GM23338 (cell line): ENCODE measurements around the gene SLCO3A1. TPM values are rescaled to one million over a fixed set of nuclear protein-coding genes. Genes with fewer than 3 reads are reported as not detected.

Source experiments
- ATAC-seq: fragments of 200-7000 bp; cut with Tn5 transposase; 3 replicates; pipeline ENCODE4 v1.9.1; 2020
- DNase-seq: peaks from one replicate; pipeline ENCODE4 v3.0.0-alpha.2; 2015; ENCODE audit warnings: low spot score
- H2AFZ ChIP-seq: fragments of 200-600 bp; sonication (generic); 2 replicates; pipeline ENCODE4 v1.8.0; 2016; ENCODE audit warnings: antibody characterized with exemption, mild to moderate bottlenecking, moderate library complexity
- H3F3A ChIP-seq: fragments of 200-600 bp; sonication (generic); replicated peaks from 2 replicates; pipeline ENCODE4 v1.8.0; 2017; ENCODE audit warnings: antibody characterized with exemption, mixed run types, low read depth
- H3K27ac ChIP-seq: fragments of 200-600 bp; sonication (generic); 2 replicates; pipeline ENCODE4 v1.6.1; 2016; ENCODE audit warnings: low read depth
- H3K27me3 ChIP-seq: fragments of 200-600 bp; sonication (generic); 2 replicates; pipeline ENCODE4 v1.8.0; 2016; ENCODE audit warnings: mild to moderate bottlenecking, mixed run types, moderate library complexity; ENCODE audit not compliant: insufficient read depth
- H3K36me3 ChIP-seq: fragments of 200-600 bp; sonication (generic); 2 replicates; pipeline ENCODE4 v1.8.0; 2016; ENCODE audit warnings: mild to moderate bottlenecking; ENCODE audit not compliant: insufficient read depth
- H3K4me1 ChIP-seq: fragments of 200-600 bp; sonication (generic); 2 replicates; pipeline ENCODE4 v1.8.0; 2016; ENCODE audit warnings: mild to moderate bottlenecking, moderate library complexity; ENCODE audit not compliant: insufficient read depth
- H3K4me2 ChIP-seq: fragments of 200-600 bp; sonication (generic); 2 replicates; pipeline ENCODE4 v1.7.1; 2017; ENCODE audit warnings: mixed run types
- H3K4me3 ChIP-seq: fragments of 200-600 bp; sonication (generic); 2 replicates; pipeline ENCODE4 v1.6.1; 2016; ENCODE audit warnings: mixed run types
- H3K79me2 ChIP-seq: fragments of 200-600 bp; sonication (generic); replicated peaks from 2 replicates; pipeline ENCODE4 v1.8.0; 2017; ENCODE audit warnings: mild to moderate bottlenecking; ENCODE audit not compliant: insufficient read depth
- H3K9me2 ChIP-seq: fragments of 200-600 bp; sonication (generic); 2 replicates; pipeline ENCODE4 v1.8.0; 2017; ENCODE audit not compliant: insufficient read depth
- H4K20me1 ChIP-seq: fragments of 200-600 bp; sonication (generic); replicated peaks from 2 replicates; pipeline ENCODE4 v1.8.0; 2017; ENCODE audit warnings: mild to moderate bottlenecking; ENCODE audit not compliant: insufficient read depth
- H3K27ac Mint-ChIP-seq: 2 replicates; pipeline ENCODE4 v1.8.0; 2020; ENCODE audit warnings: inconsistent platforms, mild to moderate bottlenecking, moderate library complexity, mixed read lengths
- H3K27me3 Mint-ChIP-seq: 3 replicates; pipeline ENCODE4 v1.8.0; 2022; ENCODE audit warnings: low read depth, mild to moderate bottlenecking, moderate library complexity, mixed read lengths, inconsistent platforms; ENCODE audit not compliant: insufficient read depth, poor library complexity
- H3K36me3 Mint-ChIP-seq: 3 replicates; pipeline ENCODE4 v1.8.0; 2021; ENCODE audit warnings: low read depth, mild to moderate bottlenecking, inconsistent platforms, moderate library complexity, mixed read lengths
- H3K4me1 Mint-ChIP-seq: 3 replicates; pipeline ENCODE4 v1.8.0; 2020; ENCODE audit warnings: mild to moderate bottlenecking, inconsistent platforms, mixed read lengths
- H3K4me3 Mint-ChIP-seq: 3 replicates; pipeline ENCODE4 v1.8.0; 2021; ENCODE audit warnings: moderate library complexity, mild to moderate bottlenecking, inconsistent platforms, mixed read lengths
- H3K9me3 Mint-ChIP-seq: 3 replicates; pipeline ENCODE4 v1.8.0; 2020; ENCODE audit warnings: moderate library complexity, mild to moderate bottlenecking, inconsistent platforms, mixed read lengths
- EZH2 ChIP-seq: fragments of 200-600 bp; sonication (generic); IDR thresholded peaks from one replicate; pipeline ENCODE4 v1.8.0; 2017; ENCODE audit warnings: antibody characterized with exemption, mild to moderate bottlenecking, low read depth; ENCODE audit not compliant: unreplicated experiment
- JUNB ChIP-seq: IDR thresholded peaks from one replicate; pipeline ENCODE4 v1.6.1; 2016; ENCODE audit warnings: antibody characterized with exemption; ENCODE audit not compliant: unreplicated experiment
- NANOG ChIP-seq: IDR thresholded peaks from 2 replicates; pipeline ENCODE4 v1.6.1; 2016; ENCODE audit warnings: antibody characterized with exemption, borderline replicate concordance
- POLR2AphosphoS5 ChIP-seq: IDR thresholded peaks from 2 replicates; pipeline ENCODE4 v1.6.1; 2016; ENCODE audit warnings: antibody characterized with exemption, low read depth
- REST ChIP-seq: IDR thresholded peaks from one replicate; pipeline ENCODE4 v1.6.1; 2018; ENCODE audit warnings: antibody characterized with exemption; ENCODE audit not compliant: unreplicated experiment
- STAT1 ChIP-seq: IDR thresholded peaks from one replicate; pipeline ENCODE4 v1.6.1; 2016; ENCODE audit warnings: antibody characterized with exemption; ENCODE audit not compliant: unreplicated experiment
- ZNF331 ChIP-seq: fragments of 250-450 bp; sonication (Bioruptor Pico); IDR thresholded peaks from 2 replicates; pipeline ENCODE4 v1.5.0; 2020; ENCODE audit warnings: low read depth, mild to moderate bottlenecking, moderate library complexity
- ZNF462 ChIP-seq: fragments of 250-450 bp; sonication (Bioruptor Pico); IDR thresholded peaks from 2 replicates; pipeline ENCODE4 v1.5.0; 2020; ENCODE audit warnings: mild to moderate bottlenecking, moderate library complexity
- polyA plus RNA-seq: library from polyadenylated mRNA; unstranded; fragments of >200 nt; fragmentation: Nextera tagmentation; extraction: Ambion mirVana; gene quantifications from 2 replicates; pipeline ENCODE4 v1.2.1, GENCODE V29; 2016
- total RNA-seq: library from RNA; depleted of rRNA; stranded (reverse); fragments of >200 nt; shearing (Covaris generic); gene quantifications from 2 replicates; pipeline ENCODE4 v1.2.3, GENCODE V29; 2014
- TF ChIP-seq, protein P1 (sequence below): IDR thresholded peaks from 2 replicates; pipeline ENCODE4 v1.6.1; 2016; ENCODE audit warnings: antibody characterized with exemption

SLCO3A1 gene
- total and polyA plus RNA-seq, 2 experiments from 2014 or later, result 7.3 to 9.4 TPM

- Histone ChIP-seq H3K9me2 (peaks cover 3% of the 10 kb centered on the region), H3K4me1 (no peaks in the 10 kb centered on the region), H3K4me2 (no peak overlapping the region), H3K4me3 (no peak overlapping the region), H3F3A (no peaks in the 10 kb centered on the region), H2AFZ (no peak overlapping the region), H3K27me3 (no peaks in the 10 kb centered on the region), H3K79me2 (no peaks in the 10 kb centered on the region), H3K27ac (no peak overlapping the region), H3K36me3 (no peaks in the 10 kb centered on the region), H4K20me1 (no peaks in the 10 kb centered on the region)
- DNase-seq (no peak), ATAC-seq (no peak)
- peaks cover 6% of the 10 kb centered on the region; the same call in 1 of the 3 replicates for H3K9me3 Mint-ChIP-seq
- TF ChIP-seq ZNF462, result no peak
- no peak for TF ChIP-seq STAT1
- no peak for TF ChIP-seq ZNF331 (CRISPR knock-in tag)
- no peak for TF ChIP-seq POLR2AphosphoS5
- TF ChIP-seq JUNB, result no peak
- TF ChIP-seq NANOG, result no peak
- TF ChIP-seq REST, result no peak
- no peak for TF ChIP-seq EZH2
- TF ChIP-seq, protein P1, sequence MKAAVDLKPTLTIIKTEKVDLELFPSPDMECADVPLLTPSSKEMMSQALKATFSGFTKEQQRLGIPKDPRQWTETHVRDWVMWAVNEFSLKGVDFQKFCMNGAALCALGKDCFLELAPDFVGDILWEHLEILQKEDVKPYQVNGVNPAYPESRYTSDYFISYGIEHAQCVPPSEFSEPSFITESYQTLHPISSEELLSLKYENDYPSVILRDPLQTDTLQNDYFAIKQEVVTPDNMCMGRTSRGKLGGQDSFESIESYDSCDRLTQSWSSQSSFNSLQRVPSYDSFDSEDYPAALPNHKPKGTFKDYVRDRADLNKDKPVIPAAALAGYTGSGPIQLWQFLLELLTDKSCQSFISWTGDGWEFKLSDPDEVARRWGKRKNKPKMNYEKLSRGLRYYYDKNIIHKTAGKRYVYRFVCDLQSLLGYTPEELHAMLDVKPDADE, result no peak
- no peak overlapping the region for H3K4me3 Mint-ChIP-seq
- peaks cover 5% of the 10 kb centered on the region; the same call in 2 of the 3 replicates for H3K36me3 Mint-ChIP-seq
- peaks cover 8% of the 10 kb centered on the region; the same call in 2 of the 3 replicates for H3K4me1 Mint-ChIP-seq
- no peak overlapping the region for H3K27ac Mint-ChIP-seq
- H3K27me3 Mint-ChIP-seq, result peaks cover 2% of the 10 kb centered on the region
Measured at GRCh38 chr15:91833056-91833455, 20.5 kb upstream of the SLCO3A1 start.
